HG03439 (cell line): ENCODE results near the gene UBE2D4.
A peak's percentile ranks its signal among the peaks of the same experiment; 100 is the strongest.

Source experiments
- ATAC-seq: cut with Tn5 transposase; IDR thresholded peaks from one replicate; pipeline ENCODE4 v1.9.1; 2021; ENCODE audit warnings: mild to moderate bottlenecking, moderate library complexity; ENCODE audit not compliant: unreplicated experiment

Gene UBE2D4

GRCh38 chr7:43906331-43907010, 19.8 kb upstream of the UBE2D4 start, which contains the start of gene URGCP:
Gene URGCP, minus strand, starts transcription at chr7:43906596. Its CDS starts 21 bp downstream, at chr7:43906575.
- peak; percentile 63 for ATAC-seq

- no peak for ATAC-seq
These were observed 11.4 kb upstream of the UBE2D4 start for GRCh38 chr7:43914795-43915194.

- no peak for ATAC-seq
These were observed 10.3 kb upstream of the UBE2D4 start for GRCh38 chr7:43915907-43916306.

DNA sequence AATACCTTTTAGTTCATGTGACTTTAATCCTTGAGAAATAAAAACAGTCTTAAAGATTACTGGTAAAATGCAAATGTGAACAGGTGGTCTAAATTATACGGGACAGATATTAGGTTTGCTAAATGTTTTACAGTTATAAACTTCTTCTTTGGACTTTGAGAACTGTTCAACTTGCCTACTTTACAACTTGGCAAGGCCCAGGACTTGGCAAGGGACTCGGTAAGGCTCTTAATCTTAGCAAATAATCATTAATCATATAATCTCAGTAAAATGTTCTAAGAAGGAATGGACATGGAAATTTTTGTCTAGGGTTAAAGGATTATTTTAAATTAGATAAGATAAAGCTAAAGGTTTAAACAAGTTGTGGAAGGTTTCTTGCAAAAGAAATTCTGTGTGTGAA, 4.8 kb upstream of the UBE2D4 start:
- no peak for ATAC-seq

- no peak for ATAC-seq
These were observed 3.5 kb upstream of the UBE2D4 start for GRCh38 chr7:43922726-43923125.

GRCh38 chr7:43926798-43927123, 525 bp downstream of the UBE2D4 start:
- peak; percentile 12 for ATAC-seq

- no peak for ATAC-seq
These were observed 1.6 kb downstream of the UBE2D4 start for GRCh38 chr7:43927810-43928209.

DNA sequence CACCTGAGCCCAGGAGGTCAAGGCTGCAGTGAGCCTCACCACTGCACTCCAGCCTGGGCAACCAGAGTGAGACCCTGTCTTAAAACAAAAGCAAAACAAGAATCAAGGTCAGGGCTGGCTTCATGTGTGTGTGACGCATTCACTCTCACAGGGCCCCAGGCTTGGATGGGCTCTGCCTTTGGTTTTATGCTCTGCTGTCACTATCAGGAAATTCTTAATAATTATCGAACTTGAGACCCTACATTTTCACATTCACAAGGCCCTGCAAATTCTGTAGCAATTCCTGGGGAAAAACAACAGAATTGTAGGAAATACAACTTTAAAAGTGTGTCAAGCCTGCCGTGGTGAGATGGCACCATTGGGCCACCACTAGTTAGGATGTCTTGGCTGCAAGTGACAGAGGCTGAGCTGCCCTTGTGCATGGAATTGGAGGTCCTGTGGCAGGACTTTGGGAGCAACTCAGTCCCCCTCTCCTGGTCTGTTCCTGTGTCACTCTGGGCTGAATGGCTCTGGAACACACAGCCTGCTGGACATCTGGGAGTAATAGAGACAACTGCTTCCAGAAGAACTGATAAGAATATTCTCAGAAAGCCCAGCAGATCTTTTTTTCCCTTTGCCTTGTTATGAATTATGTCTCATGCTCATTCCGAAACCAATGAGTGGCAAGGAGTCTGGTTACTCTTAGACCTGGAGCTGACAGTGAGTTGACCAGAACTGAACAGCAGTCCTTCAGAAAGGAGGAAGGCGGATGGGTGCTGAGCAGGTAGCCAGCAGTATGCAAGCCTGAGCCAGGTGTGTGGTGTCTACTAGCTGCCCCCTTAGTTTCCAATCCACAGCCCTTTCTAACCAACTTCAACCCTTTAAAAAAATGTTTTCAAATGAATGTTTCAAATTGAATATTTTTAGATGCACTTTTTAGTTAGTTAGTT, 3.6 kb downstream of the UBE2D4 start:
- no peak for ATAC-seq

- no peak for ATAC-seq
These were observed 5.1 kb downstream of the UBE2D4 start for GRCh38 chr7:43931346-43931745.

GRCh38 chr7:43933902-43934560, 7.8 kb downstream of the UBE2D4 start:
- ATAC-seq = no peak

DNA sequence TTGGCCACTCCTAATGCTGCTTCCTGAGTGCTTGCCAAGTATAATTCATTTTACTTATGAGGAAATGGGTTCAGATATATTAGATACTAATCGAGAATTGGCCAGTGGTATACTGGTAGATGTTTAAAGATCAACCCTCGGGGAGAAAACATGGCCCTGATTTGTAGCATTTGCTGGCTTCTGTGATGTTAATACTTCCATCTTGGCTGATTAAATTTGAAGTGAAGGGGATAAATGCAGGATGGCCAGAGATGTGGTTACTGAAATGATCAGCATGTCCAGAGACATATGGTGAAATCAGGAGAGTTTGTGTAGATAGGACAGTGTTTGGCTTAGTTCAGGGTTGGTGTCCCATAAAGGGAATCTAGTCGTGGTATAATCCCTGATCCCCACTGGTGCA, 11.2 kb downstream of the UBE2D4 start:
- ATAC-seq = no peak

DNA sequence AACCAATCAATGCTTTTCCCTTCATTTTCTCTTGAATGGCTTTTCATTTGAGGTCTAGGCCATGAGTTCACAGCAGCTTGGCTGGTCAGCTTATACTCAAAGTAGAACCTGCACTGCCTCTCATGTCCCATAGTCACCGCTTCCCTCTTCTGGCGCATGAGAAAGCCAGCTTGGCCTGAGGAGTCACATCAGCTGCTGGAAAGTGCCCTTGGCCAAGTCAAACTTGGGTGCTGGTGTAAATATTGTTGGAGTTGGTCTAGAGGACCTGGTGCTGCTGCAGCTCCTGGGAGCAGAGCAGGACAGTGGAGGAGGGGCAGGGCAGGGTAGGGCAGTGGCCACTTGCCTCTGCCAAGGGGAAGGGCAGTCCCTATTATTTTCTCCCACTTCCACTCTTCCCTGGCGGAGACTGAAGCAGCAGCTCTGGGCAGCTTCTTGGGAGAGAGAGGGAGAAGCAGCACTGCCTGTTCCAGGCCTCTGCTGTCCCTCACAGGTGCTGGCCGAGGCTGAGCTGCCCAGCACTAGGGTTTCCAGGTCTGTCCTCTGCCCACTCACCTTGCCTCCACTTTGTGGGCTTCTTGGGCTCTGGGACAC, 12.8 kb downstream of the UBE2D4 start:
- ATAC-seq = no peak

DNA sequence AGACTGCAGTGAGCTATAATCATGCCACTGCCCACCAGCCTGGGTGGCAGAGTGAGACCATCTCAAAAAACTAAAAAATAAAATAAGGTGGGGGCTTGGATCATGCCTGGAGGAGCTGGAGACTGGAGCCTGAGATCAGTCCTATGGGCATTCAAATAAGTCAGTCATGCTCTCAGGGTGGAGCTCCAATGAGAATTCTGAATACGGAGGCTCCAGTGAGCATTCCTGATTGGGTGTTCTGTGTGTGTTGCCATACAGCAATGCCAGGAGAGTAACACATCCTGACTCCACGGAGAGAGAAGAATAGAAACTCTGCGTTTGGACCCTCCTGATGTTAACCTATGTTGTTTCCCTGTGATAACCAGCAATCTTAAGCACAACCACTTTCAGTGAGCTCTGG, 16.0 kb downstream of the UBE2D4 start:
- ATAC-seq = no peak

DNA sequence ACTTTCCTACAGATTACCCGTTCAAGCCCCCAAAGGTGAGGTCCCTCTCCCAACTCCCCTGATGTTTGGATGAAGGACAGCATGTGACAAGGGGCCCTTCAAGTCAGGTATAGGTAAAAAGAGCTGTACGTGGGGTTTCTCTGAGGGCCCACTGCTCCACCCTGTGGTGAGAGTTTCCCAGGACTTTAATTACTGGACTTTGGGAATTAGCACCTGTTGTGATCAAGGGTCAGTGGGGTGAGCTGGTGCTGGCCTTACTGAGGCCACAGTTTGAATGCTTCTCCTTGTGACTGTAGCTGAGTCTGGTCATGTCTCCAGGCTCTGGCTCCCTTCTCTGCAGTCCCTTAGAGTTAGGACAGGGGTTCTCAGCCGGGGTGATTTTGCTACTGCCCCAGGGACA, 16.8 kb downstream of the UBE2D4 start:
- ATAC-seq = no peak

GRCh38 chr7:43943417-43944187, 17.4 kb downstream of the UBE2D4 start:
- no peak for ATAC-seq

DNA sequence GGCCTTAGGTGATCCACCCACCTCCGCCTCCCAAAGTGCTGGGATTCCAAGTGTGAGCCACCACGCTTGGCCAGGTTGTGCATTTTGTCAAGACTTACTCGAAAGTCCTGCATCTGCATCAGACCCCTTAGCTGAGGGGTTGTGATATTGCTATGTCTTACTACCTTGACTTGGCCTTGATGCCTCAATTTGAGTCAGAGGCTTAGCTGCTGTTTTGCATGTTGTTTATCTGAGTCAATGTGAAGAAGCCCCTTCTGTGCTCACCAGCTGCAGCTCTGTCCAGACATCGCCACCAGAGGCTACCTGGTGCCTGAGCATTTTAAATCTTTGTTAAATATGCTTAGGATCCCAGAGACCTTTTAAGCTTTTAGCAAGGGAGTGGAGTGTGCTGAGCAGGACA, 18.1 kb downstream of the UBE2D4 start:
- peak; percentile 54 for ATAC-seq

- ATAC-seq = no peak
These were observed 25.8 kb downstream of the UBE2D4 start for GRCh38 chr7:43952028-43952427.

DNA sequence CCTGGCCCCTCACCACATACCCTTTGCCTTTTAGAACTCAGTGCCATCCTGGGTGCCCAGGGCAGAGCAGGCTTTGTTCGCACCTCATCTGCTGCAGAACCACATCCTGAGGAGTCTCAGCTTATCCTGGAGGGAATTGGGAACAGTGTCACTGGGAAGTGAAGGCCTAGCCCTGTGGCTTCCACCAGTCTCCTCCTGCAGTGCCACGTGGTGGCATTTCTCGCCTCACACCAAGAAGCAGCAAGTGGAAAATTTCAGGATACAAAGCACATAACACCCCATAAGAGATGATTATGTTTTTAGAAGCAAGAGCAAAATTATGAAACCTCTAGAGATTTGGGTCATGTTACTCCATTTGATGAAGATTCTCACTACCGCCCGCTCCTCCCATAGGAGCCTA, 26.8 kb downstream of the UBE2D4 start:
- ATAC-seq = no peak

DNA sequence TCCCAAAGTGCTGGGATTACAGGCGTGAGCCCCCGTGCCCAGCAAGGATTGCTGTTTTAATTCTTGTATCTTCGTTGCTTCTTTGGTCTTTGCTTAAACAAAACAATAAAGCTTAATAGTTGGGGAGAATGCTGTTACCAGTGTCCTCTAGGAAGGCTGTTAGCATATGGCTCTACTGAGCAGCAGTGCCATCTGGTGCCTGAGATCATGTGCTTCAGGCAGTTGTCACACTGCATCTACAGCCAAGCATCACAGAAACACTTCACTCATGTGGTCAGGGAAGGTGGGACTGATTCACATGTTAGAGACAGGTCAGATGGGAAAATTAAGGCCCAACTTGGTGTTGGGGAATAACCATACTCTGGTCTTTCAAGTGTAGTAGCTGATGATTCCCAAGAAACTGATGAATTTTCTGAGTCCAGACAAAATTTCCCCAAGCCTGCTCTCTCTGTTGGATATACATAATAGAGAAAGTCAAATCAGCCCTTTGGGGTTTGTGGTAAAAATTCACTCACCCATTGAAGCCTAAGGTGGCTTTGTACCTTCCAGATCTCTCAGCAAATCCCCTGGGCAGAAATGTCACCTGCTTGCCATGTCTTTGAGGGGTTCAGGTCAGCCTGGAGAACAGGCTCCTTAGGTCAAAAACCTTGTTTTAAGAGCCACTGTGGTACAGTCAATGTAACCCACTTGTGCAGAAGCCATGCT, 28.4 kb downstream of the UBE2D4 start:
- ATAC-seq = no peak

GRCh38 chr7:43956027-43956426, 29.8 kb downstream of the UBE2D4 start:
- ATAC-seq = no peak
